Left renal pelvis (tissue), 4 donors: Measurements from ENCODE around the gene OR51E1. TPM values are rescaled to one million over a fixed set of nuclear protein-coding genes. Genes with fewer than 3 reads are reported as not detected.

Experiments used
- DNase-seq, 4 donors: peaks; one replicate each; pipeline ENCODE4 v3.0.0-alpha.2; 2013; ENCODE audit warnings: low read depth in 4 of 4, low spot score in 3 of 4
- polyA plus RNA-seq, 4 donors: library from polyadenylated mRNA; unstranded; fragments of 120-200 nt; gene quantifications; one replicate each; pipeline ENCODE4 v1.2.1, GENCODE V29; 2013; ENCODE audit not compliant: insufficient read length in 4 of 4

OR51E1 gene
- polyA plus RNA-seq, 4 donors: 1.8 to 3.1 (median 2.3) TPM

GRCh38 chr11:4647766-4648165 is 4.0 kb downstream of the OR51E1 start:
- no peak for DNase-seq

DNA sequence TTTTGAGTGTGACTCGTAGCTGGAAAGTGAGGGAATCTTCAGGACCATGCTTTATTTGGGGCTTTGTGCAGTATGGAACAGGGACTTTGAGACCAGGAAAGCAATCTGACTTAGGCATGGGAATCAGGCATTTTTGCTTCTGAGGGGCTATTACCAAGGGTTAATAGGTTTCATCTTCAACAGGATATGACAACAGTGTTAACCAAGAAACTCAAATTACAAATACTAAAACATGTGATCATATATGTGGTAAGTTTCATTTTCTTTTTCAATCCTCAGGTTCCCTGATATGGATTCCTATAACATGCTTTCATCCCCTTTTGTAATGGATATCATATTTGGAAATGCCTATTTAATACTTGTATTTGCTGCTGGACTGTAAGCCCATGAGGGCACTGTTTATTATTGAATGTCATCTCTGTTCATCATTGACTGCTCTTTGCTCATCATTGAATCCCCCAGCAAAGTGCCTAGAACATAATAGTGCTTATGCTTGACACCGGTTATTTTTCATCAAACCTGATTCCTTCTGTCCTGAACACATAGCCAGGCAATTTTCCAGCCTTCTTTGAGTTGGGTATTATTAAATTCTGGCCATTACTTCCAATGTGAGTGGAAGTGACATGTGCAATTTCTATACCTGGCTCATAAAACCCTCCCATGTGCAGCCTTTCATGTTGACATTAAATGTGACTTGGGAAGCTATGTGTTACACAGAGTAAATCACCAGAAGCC is 11.0 kb downstream of the OR51E1 start:
- no peak for DNase-seq

DNA sequence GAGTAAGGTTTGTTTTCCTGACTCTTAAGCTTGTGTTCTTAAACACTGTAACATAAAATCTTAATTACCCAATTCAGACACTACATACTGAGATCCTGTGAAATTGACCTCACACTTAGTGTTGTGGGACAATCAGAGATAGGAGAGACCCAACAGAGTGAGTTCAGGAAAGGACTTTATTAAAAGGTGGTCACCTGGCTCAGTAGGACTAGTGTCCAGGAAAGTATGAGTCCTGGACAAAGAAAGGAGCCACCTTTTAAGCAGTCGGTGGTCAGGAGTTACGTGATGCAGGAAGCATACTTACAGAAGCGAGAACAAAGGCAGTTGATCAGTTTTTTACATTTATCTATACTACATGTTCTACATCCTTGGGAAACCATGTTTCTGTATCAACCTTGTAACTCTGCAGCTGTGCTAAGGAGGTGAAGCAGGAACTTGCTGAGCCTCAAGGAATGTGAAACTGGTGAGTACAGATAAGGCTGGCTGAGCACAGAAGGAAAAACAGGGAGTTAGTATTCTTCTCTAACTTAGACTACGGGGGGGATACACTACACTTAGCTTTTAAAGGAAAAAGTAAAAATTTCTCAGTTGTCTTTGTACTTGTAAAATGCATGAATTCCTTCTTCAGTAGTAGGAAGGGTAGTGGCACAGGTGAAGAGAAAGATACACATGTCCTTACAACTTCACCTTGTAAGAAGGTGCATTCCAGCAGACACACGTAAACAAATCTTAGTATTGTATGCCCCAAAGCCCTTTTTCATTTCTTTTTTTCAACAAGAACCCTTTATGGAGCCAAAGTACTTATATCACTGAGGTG is 15.1 kb downstream of the OR51E1 start:
- DNase-seq: no peak

DNA sequence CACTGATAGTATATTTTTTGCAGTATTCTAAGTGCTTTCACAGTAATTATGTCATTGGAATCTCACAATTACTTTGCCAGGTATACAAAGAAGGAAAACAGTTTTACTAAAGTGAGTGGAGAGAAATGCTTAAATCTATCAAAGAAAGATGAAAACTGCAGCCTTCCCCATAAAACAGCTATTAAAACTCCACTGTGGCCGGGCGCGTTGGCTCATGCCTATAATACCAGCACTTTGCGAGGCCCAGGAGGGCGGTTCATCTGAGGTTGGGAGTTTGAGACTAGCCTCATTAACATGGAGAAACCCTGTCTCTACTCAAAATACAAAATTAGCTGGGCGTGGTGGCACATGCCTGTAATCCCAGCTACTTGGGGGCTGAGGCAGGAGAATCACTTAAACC is 19.1 kb downstream of the OR51E1 start:
- DNase-seq: no peak

DNA sequence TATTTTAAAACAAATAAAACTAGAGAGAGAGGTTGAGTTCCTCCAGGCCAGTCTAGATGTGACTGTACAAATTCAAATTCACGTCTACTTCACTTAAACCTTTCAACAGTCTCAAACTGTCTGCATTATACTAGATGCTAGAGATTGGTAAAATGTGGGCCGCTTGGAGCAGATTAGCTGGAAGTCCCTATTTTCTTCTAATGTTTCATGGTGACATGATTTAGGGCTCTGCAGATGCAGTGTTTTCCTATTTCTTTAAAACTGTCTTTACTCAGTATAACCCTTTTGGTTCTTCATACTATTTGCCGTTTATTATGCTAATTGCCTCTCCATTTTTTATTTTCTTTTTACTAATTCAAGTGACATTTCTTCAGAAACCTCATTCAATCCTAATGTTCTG is 20.4 kb downstream of the OR51E1 start:
- no peak for DNase-seq

GRCh38 chr11:4664786-4665185 is 21.0 kb downstream of the OR51E1 start:
- DNase-seq: no peak

GRCh38 chr11:4665424-4665823 is 21.6 kb downstream of the OR51E1 start:
- DNase-seq: no peak

DNA sequence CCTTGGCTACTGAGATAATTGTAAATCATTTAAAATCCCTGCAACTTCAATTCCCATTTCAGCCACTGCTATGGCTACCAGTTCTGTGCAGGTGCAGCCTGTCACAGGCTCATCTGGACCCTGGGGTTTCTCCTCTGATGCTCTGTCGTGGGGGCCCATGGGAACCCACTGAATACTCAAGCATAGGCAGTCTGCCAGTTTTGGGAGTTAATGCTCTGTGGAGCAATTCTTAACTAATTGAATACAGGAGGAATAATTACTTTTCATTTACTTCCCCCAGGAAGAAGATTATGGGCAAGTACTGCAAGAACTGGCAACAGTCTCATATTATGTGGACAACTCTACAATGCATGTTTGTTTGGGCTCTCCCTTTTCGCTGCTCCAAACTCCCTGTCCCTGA is 28.0 kb downstream of the OR51E1 start:
- DNase-seq: no peak

DNA sequence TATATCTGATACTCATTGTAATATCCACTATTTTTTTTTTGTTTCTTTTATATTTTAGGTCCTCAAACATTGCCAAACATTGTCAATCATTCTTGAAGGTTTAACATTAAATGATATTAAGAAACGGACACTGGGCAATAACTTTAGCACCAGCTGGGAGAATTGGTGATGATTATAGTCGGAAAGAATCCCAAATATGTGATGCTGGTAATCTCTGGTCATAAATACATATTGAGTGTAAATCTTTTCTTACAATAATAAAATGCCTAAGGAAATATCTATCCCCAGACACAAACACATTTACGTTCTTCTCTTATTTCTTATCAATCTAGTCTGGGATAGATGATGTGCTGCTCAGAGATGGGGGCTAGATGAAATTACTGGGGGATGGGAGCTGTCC is 28.7 kb downstream of the OR51E1 start:
- no peak for DNase-seq

DNA sequence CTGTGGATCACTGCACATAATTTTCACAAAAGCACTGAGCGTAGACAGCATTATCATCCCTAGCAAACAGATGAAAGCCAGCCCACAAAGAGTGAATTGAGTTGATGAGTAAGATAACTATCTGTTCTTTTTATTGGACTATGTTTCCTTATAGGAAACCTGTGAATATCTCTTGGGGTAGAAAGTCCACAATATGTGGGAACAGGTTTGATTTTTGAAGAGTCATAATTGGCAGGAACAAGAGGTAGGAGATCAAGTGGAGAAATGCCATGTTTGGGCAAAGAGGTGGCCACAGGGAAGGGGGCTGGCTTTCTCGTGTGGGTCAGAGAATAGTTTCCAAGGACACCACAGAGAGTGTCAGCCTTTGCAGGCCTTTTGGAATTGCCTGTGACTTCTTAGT is 30.0 kb downstream of the OR51E1 start:
- DNase-seq: no peak

GRCh38 chr11:4677948-4678347 is 34.2 kb downstream of the OR51E1 start:
- no peak for DNase-seq

- DNase-seq: no peak
Measured at GRCh38 chr11:4680341-4680740, 36.6 kb downstream of the OR51E1 start.

DNA sequence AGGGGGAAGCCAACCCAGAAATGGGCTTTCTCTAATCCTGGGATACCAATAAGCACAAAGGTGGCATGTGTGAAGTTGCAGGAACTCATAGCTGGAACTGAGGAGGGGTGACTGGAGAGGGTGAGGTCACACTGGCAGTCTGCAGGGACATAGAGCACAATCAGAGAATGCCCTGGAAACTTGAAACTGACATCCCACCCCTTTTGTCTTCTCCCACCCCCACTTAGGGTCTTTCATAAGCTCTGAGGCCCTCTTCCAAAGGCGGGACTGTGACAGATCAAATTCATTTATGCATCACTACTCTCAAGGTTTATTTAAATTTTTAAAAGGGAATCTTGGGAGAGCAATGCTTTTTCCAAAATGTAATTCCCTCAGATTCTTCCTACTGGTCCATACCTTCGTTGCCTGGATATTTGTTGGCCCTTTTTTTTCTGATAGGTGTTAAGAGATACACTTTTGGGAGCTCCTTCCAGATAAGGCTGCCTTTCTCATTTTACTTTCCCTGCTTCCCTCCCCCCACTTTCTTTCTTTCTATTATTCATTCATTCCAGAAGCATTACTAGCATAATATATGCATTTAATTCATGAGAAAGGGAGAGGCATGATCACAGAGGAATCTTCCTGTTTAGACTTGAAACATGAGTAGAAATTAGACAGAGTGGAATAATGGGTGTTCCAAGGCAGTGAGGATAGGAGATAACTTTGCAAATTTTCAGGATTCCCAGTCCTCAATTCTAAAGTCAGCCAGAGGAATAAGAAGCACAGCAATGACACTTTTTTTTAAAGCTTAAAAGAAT is 39.0 kb downstream of the OR51E1 start:
- DNase-seq: no peak

DNA sequence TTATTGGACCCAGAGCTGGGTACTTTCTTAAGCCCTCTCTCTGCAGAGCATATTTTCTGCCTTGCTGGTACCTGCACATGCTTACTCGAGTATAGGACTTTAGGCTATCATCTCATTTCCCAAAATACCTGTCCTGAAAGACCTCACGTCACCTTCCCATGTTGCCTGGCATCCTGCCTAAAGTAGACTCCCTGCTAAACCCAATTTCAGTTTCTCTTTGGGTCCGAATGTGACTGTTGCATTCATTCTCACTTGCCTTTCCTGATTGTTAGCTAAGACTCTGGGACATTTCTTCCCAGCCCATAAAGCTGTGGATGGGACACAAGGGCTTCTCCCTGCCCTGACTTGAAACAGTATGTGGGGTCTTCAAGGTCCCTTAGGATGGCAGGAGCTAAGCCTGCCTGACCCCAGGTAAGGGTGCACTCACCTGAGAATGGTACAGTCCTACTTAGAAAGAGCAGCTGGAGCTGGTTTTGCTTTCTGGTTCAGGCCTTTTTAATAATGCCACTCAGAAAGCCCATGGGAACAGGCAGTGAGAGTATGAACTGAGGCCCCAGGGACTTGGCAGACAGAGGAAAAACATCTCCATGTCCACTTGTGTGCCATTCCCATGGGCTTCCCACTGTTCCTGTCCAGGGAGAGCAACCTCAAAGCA is 41.0 kb downstream of the OR51E1 start:
- no peak for DNase-seq

GRCh38 chr11:4695442-4695841 is 51.7 kb downstream of the OR51E1 start:
- DNase-seq: no peak

DNA sequence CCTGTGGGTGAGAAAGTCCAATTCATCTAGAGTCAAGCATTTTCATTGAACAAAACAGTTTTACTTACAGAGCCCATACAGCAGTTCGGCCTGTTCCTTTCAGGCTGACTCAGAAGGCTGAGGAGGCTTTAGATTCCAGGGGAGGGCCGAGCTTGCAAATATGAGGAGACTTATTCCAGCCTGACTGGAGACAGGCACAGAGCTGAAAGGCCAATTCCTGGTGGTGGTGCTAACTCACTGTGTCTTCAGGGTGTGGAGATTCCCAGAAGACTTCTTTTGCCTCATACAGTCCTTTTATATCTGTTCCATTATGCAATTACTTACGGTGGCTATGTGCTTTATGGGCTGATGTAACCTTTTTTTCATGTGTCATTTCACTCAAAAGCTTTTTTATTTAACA is 53.8 kb downstream of the OR51E1 start, which contains the start of gene OR51E2:
OR51E2 (minus strand) TSS at position 269 of the 400 bp plus-strand sequence. CDS start 15,142 bp downstream, outside the sequence.
- DNase-seq: no peak

DNA sequence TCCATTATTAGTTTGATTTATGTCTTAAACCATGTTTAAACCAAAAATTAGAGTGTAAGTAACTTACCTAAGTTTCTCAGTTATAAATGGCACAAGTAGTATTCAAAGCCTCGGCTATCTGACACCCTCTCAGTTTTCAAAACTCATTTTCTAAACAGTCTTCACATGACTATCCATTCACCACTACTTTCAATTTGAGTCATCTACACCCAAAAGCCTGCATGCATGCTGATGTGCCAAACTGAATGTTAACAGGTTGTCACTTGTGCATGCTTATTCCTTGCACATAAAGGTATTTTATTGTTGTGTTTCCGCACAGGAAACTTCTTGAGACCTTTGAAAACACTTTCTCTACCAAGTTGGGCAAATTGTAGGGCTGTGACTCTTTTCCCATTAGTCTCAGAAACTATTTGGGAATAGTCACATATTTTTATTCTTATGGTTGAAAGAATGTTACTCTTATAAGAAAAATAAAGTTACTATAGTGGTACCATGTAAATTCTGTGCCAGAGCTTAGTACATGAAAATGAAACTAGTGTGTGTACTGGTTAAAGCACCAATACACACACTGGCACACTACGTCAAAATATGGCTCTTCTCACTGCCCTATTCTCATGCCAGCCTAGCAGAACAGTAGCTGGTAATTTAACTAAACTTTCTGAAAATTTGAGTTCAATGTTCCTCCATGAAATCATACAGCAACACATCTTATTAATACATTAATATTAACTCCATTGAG is 56.1 kb downstream of the OR51E1 start:
- no peak for DNase-seq

DNA sequence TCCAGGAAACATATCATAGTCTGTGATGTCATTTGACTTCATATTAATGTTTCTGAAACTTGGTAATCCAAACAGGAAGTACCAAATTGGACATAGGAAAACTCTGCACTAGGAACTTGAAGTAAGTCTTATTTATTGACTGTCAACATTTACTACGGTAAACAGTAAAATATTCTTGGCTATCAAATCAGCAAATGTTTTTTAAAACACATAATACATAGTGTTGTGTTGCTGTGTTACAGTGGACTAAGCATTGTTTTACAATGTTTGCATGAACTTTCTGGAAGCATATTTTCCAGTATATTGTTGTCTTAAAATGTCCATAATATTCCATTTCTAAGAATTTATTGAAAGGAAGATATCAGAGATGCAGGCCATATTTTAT is 56.6 kb downstream of the OR51E1 start:
- DNase-seq: no peak

GRCh38 chr11:4704054-4704789 is 60.4 kb downstream of the OR51E1 start, which contains the start of gene MMP26:
Gene MMP26, plus strand, starts transcription at chr11:4704784.
- peak in 1 of 4 donors; percentile 63 for DNase-seq
